Omental fat pad (tissue), 4 donors: Measurements from ENCODE around the gene CRIM1. TPM values are rescaled to one million over a fixed set of nuclear protein-coding genes. Genes with fewer than 3 reads are reported as not detected.

Experiments used
- ATAC-seq: fragments of 150-250 bp; one replicate; pipeline ENCODE4 v1.9.1; 2016; ENCODE audit warnings: mild to moderate bottlenecking, moderate library complexity; ENCODE audit not compliant: low FRiP score
- DNase-seq: peaks from one replicate; pipeline ENCODE4 v3.0.0-alpha.2; 2019; ENCODE audit warnings: low spot score
- CTCF ChIP-seq, 3 donors: fragments of 450-650 bp; IDR thresholded peaks; one replicate each; pipeline ENCODE4 v1.5.1; 2016 to 2017; ENCODE audit warnings: antibody characterized with exemption in 3 of 3, mild to moderate bottlenecking in 3 of 3, moderate library complexity in 2 of 3
- total RNA-seq, 4 donors: library from RNA; depleted of rRNA; stranded (reverse); fragments of >200 nt; gene quantifications; one replicate each; pipeline ENCODE4 v1.1.0, GENCODE V29; 2016

The CRIM1 gene
- total RNA-seq, 4 donors from 2014 or later, result 229 to 252 (median 233) TPM

GRCh38 chr2:36559221-36559942 is 203.8 kb downstream of the CRIM1 start:
- ATAC-seq, result no peak
- TF ChIP-seq CTCF (IDR thresholded peaks at IDR 0.05), result no peak
- DNase-seq, result no peak

- no peak for DNase-seq
- ATAC-seq, result no peak
- no peak for TF ChIP-seq CTCF (IDR thresholded peaks at IDR 0.05)
These were observed 205.1 kb downstream of the CRIM1 start for GRCh38 chr2:36560726-36561125.

GRCh38 chr2:36561237-36561944 is 205.8 kb downstream of the CRIM1 start:
- DNase-seq (no peak), ATAC-seq (peak; percentile 82)
- no peak for TF ChIP-seq CTCF (IDR thresholded peaks at IDR 0.05)

GRCh38 chr2:36562240-36562639 is 206.7 kb downstream of the CRIM1 start:
- TF ChIP-seq CTCF (IDR thresholded peaks at IDR 0.05), result no peak
- no peak for DNase-seq
- ATAC-seq, result peak; percentile 61

GRCh38 chr2:36562973-36563532 is 207.5 kb downstream of the CRIM1 start:
- ATAC-seq, result no peak
- TF ChIP-seq CTCF (IDR thresholded peaks at IDR 0.05), result no peak
- DNase-seq, result no peak

DNA sequence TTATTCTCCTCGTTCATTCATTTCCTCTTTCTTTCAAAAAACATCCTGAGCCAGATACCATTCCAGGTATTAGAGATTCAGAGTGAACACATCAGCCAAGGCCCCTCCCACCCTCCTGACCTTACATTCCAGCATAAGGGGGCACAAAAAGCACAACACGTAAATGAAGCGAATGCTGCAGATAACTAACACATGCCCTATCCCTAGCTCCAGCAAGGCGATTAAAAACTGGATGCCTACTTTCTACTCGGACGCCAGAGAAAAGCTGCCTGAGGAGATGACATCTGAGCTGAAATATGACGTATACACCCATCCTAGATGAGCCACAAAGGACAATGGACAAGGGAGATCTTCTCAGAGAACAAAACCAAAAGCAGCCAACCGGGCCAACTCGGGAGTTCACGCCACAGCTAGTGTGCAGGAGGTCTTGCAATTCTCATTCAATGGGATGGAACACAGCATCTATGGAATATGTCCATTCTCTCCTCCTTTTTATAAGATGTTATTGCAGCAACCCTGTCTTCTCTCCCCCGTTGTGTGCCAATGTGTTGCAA is 208.9 kb downstream of the CRIM1 start:
- ATAC-seq (no peak), DNase-seq (no peak)
- no peak for TF ChIP-seq CTCF (IDR thresholded peaks at IDR 0.05)
